Thoracic aorta endothelial cell (primary cell): Measurements from ENCODE around the gene MUC4. TPM values are rescaled to one million over a fixed set of nuclear protein-coding genes. Genes with fewer than 3 reads are reported as not detected.

Experiments
- small RNA-seq: library from RNA; depleted of rRNA; stranded (forward); fragments of <200 nt; gene quantifications from one replicate; pipeline ENCODE3, GENCODE V24; 2012
- total RNA-seq: library from RNA; depleted of rRNA; stranded (reverse); fragments of >200 nt; gene quantifications from 2 replicates; pipeline ENCODE4 v1.2.3, GENCODE V29; 2012

Gene MUC4, protein sequence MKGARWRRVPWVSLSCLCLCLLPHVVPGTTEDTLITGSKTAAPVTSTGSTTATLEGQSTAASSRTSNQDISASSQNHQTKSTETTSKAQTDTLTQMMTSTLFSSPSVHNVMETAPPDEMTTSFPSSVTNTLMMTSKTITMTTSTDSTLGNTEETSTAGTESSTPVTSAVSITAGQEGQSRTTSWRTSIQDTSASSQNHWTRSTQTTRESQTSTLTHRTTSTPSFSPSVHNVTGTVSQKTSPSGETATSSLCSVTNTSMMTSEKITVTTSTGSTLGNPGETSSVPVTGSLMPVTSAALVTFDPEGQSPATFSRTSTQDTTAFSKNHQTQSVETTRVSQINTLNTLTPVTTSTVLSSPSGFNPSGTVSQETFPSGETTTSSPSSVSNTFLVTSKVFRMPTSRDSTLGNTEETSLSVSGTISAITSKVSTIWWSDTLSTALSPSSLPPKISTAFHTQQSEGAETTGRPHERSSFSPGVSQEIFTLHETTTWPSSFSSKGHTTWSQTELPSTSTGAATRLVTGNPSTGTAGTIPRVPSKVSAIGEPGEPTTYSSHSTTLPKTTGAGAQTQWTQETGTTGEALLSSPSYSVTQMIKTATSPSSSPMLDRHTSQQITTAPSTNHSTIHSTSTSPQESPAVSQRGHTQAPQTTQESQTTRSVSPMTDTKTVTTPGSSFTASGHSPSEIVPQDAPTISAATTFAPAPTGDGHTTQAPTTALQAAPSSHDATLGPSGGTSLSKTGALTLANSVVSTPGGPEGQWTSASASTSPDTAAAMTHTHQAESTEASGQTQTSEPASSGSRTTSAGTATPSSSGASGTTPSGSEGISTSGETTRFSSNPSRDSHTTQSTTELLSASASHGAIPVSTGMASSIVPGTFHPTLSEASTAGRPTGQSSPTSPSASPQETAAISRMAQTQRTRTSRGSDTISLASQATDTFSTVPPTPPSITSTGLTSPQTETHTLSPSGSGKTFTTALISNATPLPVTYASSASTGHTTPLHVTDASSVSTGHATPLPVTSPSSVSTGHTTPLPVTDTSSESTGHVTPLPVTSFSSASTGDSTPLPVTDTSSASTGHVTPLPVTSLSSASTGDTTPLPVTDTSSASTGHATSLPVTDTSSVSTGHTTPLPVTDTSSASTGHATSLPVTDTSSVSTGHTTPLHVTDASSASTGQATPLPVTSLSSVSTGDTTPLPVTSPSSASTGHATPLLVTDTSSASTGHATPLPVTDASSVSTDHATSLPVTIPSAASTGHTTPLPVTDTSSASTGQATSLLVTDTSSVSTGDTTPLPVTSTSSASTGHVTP (N-terminal part only)
- total RNA-seq, result not detected in 2 replicates

GRCh38 chr3:195811756-195812155 is at the start of gene MUC4:
MUC4 (minus strand) TSS chr3:195811929; CDS start chr3:195811817, 112 bp downstream.

DNA sequence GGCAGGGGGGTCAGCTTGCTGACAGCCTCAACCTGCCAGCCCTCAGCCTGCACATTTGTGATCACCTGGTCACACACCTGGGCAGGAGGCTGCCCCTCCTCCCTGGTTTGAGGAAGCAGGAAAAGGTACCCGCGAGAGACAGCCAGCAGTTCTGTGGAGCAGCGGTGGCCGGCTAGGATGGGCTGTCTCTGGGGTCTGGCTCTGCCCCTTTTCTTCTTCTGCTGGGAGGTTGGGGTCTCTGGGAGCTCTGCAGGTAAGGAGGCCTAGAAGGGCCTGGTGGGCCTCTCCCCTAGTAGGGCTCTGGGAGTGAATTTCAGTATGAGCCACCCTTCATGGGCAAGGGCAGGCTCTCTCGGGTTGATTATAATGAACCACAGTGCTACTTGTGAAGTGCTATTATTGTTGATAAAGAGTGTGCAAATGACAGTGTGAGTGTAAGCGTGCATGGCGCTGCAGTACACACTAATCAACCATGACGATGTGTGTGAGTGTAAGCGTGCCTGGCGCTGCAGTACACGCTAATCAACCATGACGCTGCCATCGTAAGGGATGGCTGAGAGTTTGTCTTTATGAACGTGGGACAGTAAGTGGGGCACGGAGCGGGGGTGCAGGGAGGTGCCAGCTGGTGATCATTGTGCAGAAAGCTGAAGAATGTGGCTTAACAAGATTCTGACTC is 90.8 kb downstream of the MUC4 start, which contains the start of gene MUC20:
Gene MUC20, plus strand, starts transcription at position 148 of the 676 bp plus-strand sequence. Its CDS starts 30 bp downstream, at position 178.

Small RNA genes within 50 kb of the gene (small RNA-seq; reads per million reads assigned to genes)
- gene MIR570, result 0.42 reads per million

Other genes starting within 250 kb of the MUC4 start
- 2.8 and 6.8 TPM in 2 replicates for gene APOD, start 228.0 kb downstream of the MUC4 start, total RNA-seq
- not detected in 2 replicates for gene MUC20, start 91.0 kb downstream of the MUC4 start, total RNA-seq
- 14.9 and 15.2 TPM in 2 replicates for gene TNK2, start 96.6 kb upstream of the MUC4 start, total RNA-seq